ENCODE results near the gene CHD3.

DNA sequence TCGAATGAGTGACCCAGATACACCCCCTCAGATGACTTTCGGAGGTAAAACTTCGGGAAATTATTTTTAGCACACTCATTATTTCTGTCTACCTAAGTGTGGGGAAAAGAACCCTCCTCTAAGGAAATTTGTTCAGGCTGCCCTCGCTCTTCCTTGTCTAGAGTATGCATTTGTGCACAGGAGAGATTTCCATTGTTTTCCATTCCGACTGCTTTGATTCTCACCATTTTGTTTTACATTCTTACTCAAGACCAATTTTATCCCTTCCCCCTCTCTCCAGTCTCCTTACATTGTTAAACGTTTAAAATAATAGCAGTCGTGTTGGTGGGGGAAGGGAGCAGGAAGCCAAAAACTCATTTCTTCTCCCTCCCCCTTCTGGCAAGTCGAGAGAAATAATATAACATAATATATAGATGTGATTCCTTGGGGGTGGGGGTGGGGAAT, 1.5 kb upstream of the CHD3 start:
- TF ChIP-seq, protein P1, sequence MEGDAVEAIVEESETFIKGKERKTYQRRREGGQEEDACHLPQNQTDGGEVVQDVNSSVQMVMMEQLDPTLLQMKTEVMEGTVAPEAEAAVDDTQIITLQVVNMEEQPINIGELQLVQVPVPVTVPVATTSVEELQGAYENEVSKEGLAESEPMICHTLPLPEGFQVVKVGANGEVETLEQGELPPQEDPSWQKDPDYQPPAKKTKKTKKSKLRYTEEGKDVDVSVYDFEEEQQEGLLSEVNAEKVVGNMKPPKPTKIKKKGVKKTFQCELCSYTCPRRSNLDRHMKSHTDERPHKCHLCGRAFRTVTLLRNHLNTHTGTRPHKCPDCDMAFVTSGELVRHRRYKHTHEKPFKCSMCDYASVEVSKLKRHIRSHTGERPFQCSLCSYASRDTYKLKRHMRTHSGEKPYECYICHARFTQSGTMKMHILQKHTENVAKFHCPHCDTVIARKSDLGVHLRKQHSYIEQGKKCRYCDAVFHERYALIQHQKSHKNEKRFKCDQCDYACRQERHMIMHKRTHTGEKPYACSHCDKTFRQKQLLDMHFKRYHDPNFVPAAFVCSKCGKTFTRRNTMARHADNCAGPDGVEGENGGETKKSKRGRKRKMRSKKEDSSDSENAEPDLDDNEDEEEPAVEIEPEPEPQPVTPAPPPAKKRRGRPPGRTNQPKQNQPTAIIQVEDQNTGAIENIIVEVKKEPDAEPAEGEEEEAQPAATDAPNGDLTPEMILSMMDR (IDR thresholded peaks at IDR 0.05) = no peak
- TF ChIP-seq POLR2A (IDR thresholded peaks at IDR 0.05) (no peak), POLR2AphosphoS5 (IDR thresholded peaks at IDR 0.05) (no peak)
